Glomerular endothelial cell (primary cell): Measurements from ENCODE around the gene CACNA2D3. TPM values are rescaled to one million over a fixed set of nuclear protein-coding genes. Genes with fewer than 3 reads are reported as not detected.
"Not testable (repeated sequence)": the region's sequence is repeated elsewhere in the genome, so short reads cannot be mapped to it uniquely, and the experiment has no call there.

Source experiments
- DNase-seq: peaks from one replicate; pipeline ENCODE4 v3.0.0-alpha.2; 2011; ENCODE audit warnings: low read depth, low spot score; ENCODE audit errors: extremely low read depth
- total RNA-seq: library from RNA; depleted of rRNA; stranded (reverse); fragments of >200 nt; gene quantifications from 2 replicates; pipeline ENCODE4 v1.2.3, GENCODE V29; 2015

The CACNA2D3 gene
- total RNA-seq, 1 donor from 2014 or later = not detected

GRCh38 chr3:54600441-54601204 lies 478.3 kb downstream of the CACNA2D3 start:
- DNase-seq = no peak

GRCh38 chr3:54604495-54604894 lies 482.1 kb downstream of the CACNA2D3 start:
- no peak for DNase-seq

GRCh38 chr3:54608041-54608440 lies 485.7 kb downstream of the CACNA2D3 start:
- DNase-seq = no peak

- no peak for DNase-seq
These were observed 496.7 kb downstream of the CACNA2D3 start for GRCh38 chr3:54619053-54619452.

- DNase-seq = no peak
These were observed 497.2 kb downstream of the CACNA2D3 start for GRCh38 chr3:54619531-54619930.

GRCh38 chr3:54621184-54621583 lies 498.8 kb downstream of the CACNA2D3 start:
- DNase-seq = no peak

GRCh38 chr3:54622678-54623077 lies 500.3 kb downstream of the CACNA2D3 start:
- DNase-seq = no peak

- no peak for DNase-seq
These were observed 503.7 kb downstream of the CACNA2D3 start for GRCh38 chr3:54625805-54626787.

GRCh38 chr3:54628888-54629441 lies 506.6 kb downstream of the CACNA2D3 start:
- DNase-seq = no peak

- no peak for DNase-seq
These were observed 507.8 kb downstream of the CACNA2D3 start for GRCh38 chr3:54630101-54630623.

GRCh38 chr3:54631001-54631400 lies 508.6 kb downstream of the CACNA2D3 start:
- DNase-seq = not testable (repeated sequence)

- no peak for DNase-seq
These were observed 509.4 kb downstream of the CACNA2D3 start for GRCh38 chr3:54631516-54632325.

GRCh38 chr3:54632326-54632665 lies 509.9 kb downstream of the CACNA2D3 start:
- DNase-seq = no peak

GRCh38 chr3:54632834-54633233 lies 510.5 kb downstream of the CACNA2D3 start:
- DNase-seq = no peak

GRCh38 chr3:54633444-54634121 lies 511.2 kb downstream of the CACNA2D3 start:
- no peak for DNase-seq

GRCh38 chr3:54634122-54634469 lies 511.7 kb downstream of the CACNA2D3 start:
- DNase-seq = no peak

- DNase-seq = not testable (repeated sequence)
These were observed 517.5 kb downstream of the CACNA2D3 start for GRCh38 chr3:54639790-54640372.

- no peak for DNase-seq
These were observed 519.1 kb downstream of the CACNA2D3 start for GRCh38 chr3:54641226-54642014.

GRCh38 chr3:54642147-54642546 lies 519.8 kb downstream of the CACNA2D3 start:
- DNase-seq = no peak
